Measurements from ENCODE around the gene MYH3. TPM values are rescaled to one million over a fixed set of nuclear protein-coding genes. Genes with fewer than 3 reads are reported as not detected.

MYH3 gene
- total RNA-seq, 1 donor from 2014 or later: 0.43 TPM

DNA sequence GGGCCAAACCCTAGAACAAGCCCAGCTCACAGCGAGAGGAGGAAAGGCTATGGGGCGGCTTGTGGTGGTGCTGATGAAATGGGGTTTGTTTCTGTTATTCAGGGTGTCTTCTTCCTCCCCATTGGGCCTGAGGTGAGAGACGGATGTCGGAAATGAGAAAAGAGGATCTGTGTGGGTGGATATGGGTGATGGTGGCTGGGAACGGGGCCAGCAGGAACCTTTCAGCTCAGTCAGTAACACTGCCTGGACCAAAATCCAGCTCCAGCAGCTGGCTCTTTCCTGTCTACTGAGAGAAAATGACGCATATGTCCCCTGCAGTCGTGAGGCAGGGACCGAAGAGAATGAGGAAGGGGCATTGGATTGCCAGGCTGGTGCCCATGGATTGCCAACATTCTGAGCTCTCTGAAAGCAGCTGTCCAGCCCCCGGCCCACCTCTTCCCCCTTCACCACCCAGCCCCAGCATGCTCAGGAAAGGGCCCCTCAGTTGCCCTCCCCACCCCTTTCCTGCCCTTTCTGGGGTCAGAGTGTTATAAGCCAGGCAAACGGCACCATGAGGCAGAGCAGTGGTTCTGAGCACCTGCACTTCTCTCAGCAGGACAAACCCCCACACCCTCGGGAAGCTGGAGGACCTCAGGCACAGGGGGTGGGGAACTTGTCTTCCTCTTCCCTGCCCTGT is 4.0 kb downstream of the MYH3 start:
- DNase-seq (ENCODE audit: missing footprints): no peak
- intact Hi-C loops (cut with DNase I): no loop called here
- ATAC-seq: no peak

DNA sequence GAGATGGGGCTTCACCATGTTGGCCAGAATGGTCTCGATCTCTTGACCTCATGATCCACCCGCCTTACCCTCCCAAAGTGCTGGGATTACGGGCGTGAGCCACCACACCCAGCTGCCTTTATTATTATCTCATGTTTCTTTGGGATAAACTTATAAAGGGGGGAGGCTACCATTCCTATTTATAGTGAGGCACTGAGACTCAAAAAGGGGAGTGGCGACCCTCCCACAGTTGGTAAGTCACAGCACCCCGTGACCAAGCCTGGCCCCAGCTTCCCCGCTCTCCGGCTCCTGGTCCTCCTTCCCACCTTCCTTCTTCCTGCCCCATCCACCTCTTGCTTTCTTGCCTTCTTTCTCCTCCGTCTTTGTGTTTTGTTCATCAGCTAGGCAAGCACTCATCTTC is 5.2 kb downstream of the MYH3 start:
- ATAC-seq (no peak), DNase-seq (ENCODE audit: missing footprints) (no peak)
- intact Hi-C loops (cut with DNase I): no loop called here

DNA sequence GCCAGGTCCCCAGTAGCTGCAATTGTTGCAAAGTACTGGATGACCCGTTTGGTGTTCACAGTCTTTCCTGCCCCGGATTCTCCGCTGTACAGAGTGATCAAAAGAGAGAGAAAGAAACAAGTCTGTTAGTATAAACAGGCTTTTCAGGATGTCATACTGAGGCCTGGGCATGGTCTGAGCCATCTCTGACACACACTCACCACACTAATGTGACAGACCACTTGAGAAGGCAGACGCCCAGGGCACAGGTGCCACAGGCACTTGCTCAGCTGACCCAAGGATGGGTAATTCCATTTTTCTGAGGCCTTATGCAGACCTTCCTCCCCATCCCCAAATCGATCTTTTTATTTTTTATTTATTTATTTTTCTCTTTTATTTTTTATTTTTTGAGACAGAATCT is 7.5 kb downstream of the MYH3 start:
- no peak for DNase-seq (ENCODE audit: missing footprints)
- intact Hi-C loops (cut with DNase I): no loop called here
- no peak for ATAC-seq

DNA sequence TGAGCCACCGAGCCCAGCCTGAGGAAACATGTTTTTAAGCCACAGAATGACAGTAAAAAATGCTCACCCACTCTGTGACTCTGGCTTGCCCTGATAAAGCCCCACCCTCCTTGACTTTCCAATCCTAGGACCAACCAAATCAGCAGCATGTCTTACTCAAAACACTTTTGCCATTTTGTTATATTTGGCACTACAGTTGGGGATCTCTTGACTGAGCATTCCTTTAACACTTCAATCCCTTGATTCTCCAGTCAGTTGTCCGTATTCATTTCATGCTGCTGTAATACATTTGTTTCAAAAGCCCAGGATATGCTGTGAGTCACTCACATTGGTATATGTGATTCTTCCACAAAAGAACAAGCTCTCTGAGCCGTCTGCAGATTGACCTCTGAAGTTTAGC is 8.2 kb downstream of the MYH3 start:
- intact Hi-C loops (cut with DNase I): no loop called here
- no peak for DNase-seq (ENCODE audit: missing footprints)
- ATAC-seq: no peak

DNA sequence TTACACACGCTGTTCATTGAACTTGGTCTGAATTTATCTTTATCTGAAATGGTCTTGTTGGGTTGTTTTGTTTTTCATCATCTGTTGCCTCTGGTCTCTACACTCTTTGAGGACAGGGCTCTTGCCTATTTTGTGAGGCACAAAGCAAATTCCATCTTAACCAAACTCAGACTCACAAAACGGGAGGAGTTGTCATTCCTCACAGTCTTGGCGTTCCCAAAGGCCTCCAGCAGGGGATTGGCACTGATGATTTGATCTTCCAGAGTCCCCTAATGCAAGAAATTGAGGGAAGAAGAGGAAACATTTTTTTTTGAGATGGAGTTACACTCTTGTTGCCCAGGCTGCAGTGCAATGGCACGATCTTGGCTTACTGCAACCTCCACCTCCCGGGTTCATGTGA is 8.7 kb downstream of the MYH3 start:
- ATAC-seq (no peak), DNase-seq (ENCODE audit: missing footprints) (no peak)
- intact Hi-C loops (cut with DNase I): no loop called here

DNA sequence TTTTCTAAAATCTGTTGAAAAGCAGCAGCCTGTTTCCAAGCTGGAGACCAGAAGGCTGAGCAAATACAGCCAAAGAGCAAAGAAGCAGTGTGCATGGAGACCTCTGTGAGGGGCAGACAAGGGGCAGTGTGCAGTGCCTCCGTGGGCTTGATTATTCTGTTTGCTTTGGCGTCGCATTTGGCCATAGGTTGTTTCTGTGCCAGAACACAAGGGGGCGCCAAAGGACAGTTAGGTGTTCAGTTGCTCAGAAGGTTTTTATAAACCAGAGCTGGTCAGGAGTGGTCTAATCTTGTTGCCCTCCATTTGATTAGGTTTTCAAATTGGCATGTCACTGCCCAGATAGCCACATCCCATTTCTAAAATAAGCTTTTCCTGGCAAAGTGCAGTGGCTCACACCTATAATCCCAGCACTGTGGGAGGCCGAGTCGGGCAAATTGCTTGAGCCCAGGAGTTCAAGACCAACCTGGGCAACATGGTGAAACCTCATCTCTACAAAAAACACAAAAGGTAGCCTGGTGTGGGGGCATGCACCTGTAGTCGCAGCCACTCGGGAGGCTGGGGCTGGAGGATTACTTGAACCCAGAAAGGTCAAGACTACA is 10.6 kb downstream of the MYH3 start:
- ATAC-seq (no peak), DNase-seq (ENCODE audit: missing footprints) (no peak)
- intact Hi-C loops (cut with DNase I): loop anchor here (2.0 kb wide), 1 partner anchor 198 kb away; no protein-coding TSS in a partner anchor

DNA sequence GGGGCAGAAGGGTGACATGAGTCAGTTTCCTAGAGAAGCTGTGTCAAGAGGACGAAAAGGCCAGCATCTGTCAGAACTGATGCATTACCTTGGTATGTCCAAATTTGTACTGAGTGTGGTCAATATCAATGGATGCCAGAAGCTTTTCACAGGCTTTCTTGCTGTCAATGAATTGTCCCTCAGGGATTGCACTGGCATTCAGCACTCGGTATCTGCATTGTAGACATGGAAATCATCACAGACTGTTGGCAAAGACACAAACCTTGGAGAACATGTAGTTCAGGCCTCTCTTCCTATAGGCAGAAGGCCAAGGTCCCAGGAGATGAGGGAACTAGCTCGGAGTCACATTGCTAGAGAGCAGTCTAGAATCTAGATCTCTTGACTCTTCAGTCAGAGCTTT is 16.6 kb downstream of the MYH3 start:
- intact Hi-C loops (cut with DNase I): no loop called here
- ATAC-seq (no peak), DNase-seq (ENCODE audit: missing footprints) (no peak)

DNA sequence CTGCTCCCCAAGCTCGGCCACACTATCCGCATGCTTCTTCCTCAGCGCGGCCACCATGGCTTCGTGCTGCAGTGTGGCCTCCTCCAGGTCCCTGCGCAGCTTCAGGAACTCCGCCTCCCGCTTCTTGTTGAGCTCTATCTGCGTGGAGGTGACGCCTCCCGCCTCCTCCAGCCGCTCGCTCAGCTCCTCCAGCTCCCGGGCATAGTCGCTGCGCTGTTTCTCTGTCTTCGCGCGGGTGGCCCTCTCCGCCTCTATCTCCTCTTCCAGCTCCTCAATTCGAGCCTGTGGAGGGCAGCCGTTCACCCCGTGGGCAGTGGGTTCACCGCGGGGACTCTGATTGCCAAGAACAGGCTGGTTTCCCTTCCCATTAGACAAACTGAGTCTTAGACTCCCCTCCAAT is 19.0 kb downstream of the MYH3 start:
- ATAC-seq (no peak), DNase-seq (ENCODE audit: missing footprints) (no peak)
- intact Hi-C loops (cut with DNase I): no loop called here

DNA sequence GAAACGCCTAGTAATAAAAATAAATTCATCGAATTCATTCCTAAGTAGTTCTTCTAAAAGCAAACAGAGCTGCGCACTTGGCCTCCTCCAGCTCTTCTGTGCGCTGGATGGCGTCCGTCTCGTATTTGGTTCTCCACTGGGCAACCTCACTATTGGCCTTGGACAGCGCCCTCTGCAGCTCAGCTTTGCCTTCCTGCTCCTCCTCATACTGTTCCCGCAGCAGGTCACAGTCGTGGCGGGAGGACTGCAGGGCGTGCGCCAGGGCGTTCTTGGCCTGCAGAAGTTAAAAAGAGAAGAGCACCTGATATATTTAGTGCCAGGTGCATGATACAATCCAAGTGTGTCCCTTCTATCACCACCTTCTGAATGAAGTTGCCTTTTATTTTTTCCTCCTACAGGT is 21.8 kb downstream of the MYH3 start:
- DNase-seq (ENCODE audit: missing footprints): no peak
- intact Hi-C loops (cut with DNase I): no loop called here
- no peak for ATAC-seq

DNA sequence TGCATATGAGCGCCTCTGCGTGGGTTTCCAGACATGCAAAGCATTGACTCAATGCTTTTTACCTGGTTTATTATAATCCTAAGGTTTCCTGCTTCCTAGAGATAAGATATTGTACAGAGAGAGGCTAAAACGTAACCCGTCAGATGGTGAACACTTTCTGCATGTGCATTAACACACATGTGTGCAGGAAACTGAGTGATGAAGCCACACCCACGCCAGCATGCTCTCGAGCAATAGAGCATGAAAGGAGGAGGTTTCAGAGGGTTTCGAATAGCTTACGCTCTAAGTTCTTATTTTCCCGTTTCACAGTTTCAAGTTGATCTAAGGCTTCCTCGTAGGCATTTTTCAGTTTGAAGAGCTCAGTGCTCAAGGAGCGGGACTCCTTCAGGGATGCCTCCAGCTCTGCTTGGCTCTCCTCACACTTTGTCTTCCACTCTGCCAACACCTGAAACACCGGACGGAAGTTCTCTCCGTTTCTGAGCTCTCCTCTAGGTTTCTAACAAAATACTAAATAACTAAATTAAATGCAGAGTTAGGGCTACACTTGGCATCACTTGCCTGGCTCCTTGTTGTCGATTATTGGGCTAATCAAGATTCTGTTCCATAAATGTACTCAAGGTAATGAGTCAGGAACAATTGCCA is 23.2 kb downstream of the MYH3 start:
- DNase-seq (ENCODE audit: missing footprints) (no peak), ATAC-seq (no peak)
- intact Hi-C loops (cut with DNase I): no loop called here

DNA sequence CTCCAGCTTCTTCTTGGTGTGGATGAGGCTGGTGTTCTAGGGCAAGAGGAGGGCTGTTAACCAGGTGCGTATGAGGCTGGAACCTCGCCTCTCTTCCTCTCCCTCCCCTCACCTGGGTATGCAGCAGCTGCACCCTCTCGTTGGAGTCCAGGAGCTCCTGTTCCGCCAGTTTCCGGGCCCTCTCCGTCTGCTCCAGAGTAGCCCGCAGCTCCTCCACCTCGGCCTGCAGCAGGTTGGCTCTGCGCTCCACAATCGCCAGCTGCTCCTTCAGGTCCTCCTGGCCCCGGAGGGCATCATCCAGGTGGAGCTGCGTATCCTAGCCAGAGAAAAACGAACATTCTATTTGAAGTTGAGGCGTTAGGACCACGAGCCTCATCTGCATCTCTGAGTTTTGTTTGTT is 25.4 kb downstream of the MYH3 start:
- ATAC-seq: no peak

DNA sequence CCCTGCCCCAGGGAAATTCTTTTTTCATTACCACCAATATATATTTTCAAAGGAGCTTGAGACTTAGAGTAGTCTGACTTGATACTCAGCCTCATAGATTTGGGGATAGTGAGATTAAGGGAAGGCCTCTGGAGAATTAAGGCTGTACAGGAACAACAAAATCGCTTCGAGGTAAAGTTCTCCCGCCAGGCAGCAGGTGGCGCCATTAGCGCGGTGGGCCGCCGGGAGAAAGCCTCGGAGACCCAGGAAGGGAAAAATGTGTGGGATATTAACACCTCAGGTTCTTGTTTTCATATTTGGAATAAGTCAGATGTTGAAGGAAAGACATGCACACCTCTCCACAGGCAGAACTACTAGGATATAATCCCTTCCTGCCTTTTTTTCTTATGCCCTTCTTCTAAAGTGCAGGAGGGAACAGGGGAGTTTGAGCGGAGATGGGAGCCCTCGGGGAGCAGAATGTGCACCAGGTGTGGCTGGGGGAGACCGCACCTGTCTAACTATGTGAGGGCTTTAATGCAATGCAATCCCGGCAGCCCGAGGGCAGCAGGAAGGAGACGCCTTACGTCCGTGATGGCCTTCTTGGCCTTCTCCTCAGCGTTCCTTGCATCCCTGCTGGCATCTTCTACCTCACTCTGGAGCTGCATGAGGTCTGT is 25.9 kb downstream of the MYH3 start:
- intact Hi-C loops (cut with DNase I): no loop called here
- DNase-seq (ENCODE audit: missing footprints): no peak
- ATAC-seq: no peak

More for the DNA sequence above, 25.4 kb downstream of the MYH3 start:
- DNase-seq (ENCODE audit: missing footprints): no peak
- intact Hi-C loops (cut with DNase I): no loop called here

DNA sequence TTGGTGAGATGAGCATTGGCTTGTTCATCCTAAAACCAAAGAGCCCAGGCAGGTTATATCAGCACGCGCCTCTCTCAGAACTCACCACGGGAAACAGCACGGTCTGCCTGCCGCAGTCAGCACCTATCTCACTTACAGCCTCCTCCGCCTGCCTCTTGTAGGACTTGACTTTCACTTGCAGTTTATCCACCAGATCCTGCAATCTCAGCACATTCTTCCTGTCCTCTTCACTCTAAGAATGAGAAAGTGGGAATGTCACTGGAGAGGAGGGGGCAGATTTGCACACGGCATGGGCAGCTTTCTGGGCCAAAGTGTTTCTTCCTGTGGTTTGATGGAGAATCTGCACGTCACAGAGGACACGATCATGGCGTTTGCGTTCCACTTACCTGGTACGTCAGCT is 27.4 kb downstream of the MYH3 start:
- intact Hi-C loops (cut with DNase I): no loop called here
- DNase-seq (ENCODE audit: missing footprints) (no peak), ATAC-seq (no peak)

DNA sequence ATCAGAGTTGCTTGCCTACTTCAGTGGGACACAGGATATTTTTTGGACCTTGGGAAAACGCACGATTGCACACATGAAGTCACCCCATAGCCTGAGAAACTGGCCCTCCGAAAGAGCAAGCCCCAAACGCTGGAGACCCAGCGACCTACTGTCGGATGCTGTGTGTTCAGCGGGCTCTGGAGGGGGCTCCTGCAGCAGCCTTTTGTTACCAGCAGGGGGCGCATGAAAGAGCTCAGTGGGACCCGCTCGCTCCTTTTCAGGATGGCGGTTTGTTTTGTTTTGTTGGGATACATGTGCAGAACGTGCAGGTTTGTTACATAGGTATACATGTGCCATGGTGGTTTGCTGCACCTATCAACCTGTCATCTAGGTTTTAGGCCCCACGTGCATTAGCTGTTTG is 28.4 kb downstream of the MYH3 start:
- DNase-seq (ENCODE audit: missing footprints) (no peak), ATAC-seq (no peak)
- intact Hi-C loops (cut with DNase I): no loop called here

DNA sequence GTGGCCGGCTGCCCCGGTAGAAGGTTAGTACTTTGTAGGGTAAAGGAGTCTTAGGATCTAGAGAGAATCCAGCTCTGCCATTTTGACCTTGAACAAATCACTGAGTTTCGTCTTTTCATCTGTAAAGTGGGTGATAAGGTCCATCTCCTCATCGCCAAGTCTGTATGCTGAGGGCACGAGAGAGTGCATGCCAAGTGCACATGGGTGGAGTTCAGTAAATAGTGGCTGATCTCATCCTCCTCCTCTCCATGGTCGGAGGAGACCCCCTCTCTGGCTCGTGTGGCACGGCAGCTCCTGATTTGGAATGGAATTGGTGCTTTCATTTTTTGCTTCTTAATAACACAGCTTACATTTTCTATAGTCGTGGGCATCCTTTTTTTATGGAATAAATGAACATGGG is 30.7 kb downstream of the MYH3 start:
- intact Hi-C loops (cut with DNase I): no loop called here
- DNase-seq (ENCODE audit: missing footprints) (no peak), ATAC-seq (no peak)

DNA sequence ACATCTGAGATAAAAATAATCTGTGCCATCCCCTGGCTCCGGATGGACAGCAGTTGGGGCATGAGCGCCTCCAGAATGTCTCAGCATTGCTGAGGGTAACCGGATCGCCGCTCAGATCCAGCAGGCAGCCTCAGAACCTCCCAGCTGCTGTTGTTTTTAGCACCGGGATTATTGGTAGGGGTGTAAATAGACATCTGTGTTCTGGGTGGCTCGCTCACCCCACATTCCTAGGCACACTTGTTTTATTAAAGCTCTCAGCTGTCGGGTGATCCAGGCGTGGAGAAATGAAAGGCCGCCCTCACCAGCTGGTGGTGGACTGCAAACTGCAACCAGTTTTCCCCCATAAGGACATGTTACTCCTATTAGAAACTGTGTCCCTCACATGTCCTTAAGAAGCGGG is 32.1 kb downstream of the MYH3 start:
- intact Hi-C loops (cut with DNase I): no loop called here
- ATAC-seq (no peak), DNase-seq (ENCODE audit: missing footprints) (no peak)

DNA sequence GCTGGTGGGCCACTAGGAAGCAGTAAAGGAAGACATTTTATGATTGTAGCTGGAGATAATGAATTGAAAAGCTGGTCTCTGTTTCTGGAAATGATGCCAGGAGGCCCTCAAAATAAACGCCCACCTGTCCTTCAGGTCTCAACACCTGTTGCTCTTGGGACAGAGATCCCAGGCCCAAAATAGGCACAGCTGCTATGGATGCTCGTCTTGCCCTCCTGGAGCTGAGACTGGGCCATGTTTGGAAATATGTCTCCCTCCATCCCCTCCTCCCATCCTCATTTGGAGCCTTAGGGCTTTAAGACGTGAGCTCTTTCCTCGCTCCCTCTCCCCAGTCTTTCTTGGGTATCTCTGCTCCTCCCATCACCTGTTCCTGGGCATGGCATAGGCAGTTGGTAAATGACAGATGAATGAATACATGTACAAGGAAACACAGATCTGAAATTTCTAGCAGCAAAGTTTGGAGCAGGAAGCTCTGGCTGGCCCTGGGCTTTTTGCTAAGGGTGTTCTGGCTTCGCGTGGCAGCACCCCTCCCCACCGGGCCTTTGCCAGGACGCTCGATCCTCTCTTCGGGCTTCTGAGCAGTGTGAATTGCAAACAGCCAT is 33.3 kb downstream of the MYH3 start:
- intact Hi-C loops (cut with DNase I): no loop called here
- DNase-seq (ENCODE audit: missing footprints) (no peak), ATAC-seq (no peak)

DNA sequence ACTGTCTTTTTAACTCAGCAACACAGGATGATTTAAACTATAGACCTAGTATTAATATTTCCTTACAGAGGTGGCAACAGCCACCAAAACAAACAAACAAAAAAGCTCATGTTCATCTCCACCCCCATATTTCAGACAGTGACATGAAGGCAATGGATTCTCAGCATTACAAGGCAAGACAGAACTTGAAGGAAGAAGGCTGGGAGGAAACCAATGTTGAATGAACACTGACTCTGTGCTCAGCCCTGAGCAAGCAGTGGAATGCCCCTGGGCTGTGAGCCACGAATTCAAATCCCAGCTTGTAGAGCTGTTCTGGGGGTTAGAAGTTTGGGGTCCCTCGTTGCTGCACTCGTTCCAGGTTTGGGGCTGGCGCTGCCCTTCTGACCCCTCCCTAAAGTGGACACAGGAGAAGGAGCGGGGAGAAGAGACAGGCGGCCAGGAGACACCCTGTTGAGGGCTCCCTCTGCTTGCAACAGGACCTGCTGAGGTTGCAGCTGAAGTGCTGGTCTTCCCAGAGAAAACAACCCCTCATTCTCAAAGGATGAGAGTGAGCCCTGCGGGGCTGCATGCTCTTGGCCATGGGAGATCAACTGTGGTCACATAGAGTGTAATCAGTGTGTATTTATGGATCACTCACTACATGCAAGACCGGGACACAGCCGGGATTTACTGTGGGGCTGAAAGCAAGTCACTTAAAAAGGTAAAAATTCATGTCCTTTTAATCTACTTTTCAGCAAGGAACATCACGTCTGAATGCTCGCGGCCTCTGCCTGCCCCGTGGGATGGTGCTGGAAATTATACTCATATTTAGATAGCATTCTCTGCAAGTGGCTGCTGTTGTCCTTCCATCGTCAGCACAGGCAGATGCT is 34.3 kb downstream of the MYH3 start:
- ATAC-seq (no peak), DNase-seq (ENCODE audit: missing footprints) (no peak)
- intact Hi-C loops (cut with DNase I): no loop called here

DNA sequence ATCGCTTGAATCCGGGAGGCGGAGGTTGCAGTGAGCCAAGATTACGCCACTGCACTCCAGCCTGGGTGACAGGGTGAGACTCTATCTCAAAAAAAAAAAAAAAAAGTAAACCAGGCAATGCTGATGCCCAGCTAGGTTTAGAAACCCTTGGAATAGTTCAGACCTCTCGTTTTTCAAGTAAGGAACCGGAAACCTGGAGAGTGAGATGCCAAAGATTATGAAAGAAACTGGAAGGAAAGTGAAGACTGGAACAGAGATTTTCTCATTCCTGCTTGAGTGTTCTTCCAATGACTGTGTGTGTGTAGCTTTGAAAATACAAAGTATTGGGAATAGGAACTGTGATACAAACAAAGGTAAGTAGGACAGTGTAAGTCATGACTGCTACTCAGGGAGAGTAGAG is 35.7 kb downstream of the MYH3 start:
- intact Hi-C loops (cut with DNase I): no loop called here
- DNase-seq (ENCODE audit: missing footprints) (no peak), ATAC-seq (no peak)
